Measurements from ENCODE around the gene TMEM40. TPM values are rescaled to one million over a fixed set of nuclear protein-coding genes. Genes with fewer than 3 reads are reported as not detected.

Gene TMEM40
- total RNA-seq, 2 experiments from 2014 or later: not detected

GRCh38 chr3:12772462-12772861 lies 13.4 kb upstream of the TMEM40 start:
- no peaks in the 10 kb centered on the region for H3K9me2 ChIP-seq (ENCODE audit: insufficient read depth, low read length)
- intact Hi-C loops (cut with micrococcal nuclease; ENCODE audit: unreplicated experiment): no loop called here
- no TSS peak for BruUV-seq (replicated peaks)
- peaks cover 22% of the 10 kb centered on the region for H3K4me1 ChIP-seq (ENCODE audit: insufficient read depth, low read length, poor library complexity, severe bottlenecking)
- CTCF ChIA-PET (ENCODE audit: unreplicated experiment): no interaction called here
- H4K20me1 ChIP-seq (ENCODE audit: insufficient read depth, low read length): no peaks in the 10 kb centered on the region
- no peak overlapping the region for H3K27ac ChIP-seq (ENCODE audit: low read depth, low read length, poor library complexity, severe bottlenecking)
- peaks cover 4% of the 10 kb centered on the region; the same call in 1 of the 2 replicates for H3K36me3 ChIP-seq (ENCODE audit: insufficient read depth, low read length)
- H3K4me3 ChIP-seq (ENCODE audit: low read depth, low read length, poor library complexity, severe bottlenecking): no peak overlapping the region
- peaks cover 12% of the 10 kb centered on the region; the same call in 1 of the 2 replicates for H3K9me3 ChIP-seq (ENCODE audit: low read length)
- H3K4me2 ChIP-seq (ENCODE audit: low read length): peak overlapping the region; percentile 32; the same call in 1 of the 2 replicates
- no peaks in the 10 kb centered on the region for H3K79me2 ChIP-seq (ENCODE audit: insufficient read depth, low read depth, low read length)
- peak overlapping the region; percentile 60; the same call in 1 of the 2 replicates for H2AFZ ChIP-seq (ENCODE audit: low read length)
- TF ChIP-seq EZH2phosphoT487 (IDR thresholded peaks at IDR 0.05; ENCODE audit: borderline replicate concordance, low read depth, low read length) (no peak), CTCF (conservative IDR thresholded peaks at IDR 0.05; ENCODE audit: low read length) (no peak)
- DNase-seq (ENCODE audit: low spot score): no peak
- POLR2A ChIA-PET: interaction anchor here (1.7 kb wide), 1 partner anchor 24 kb away, joined by 5 read pairs; the partner anchor contains the start of gene CAND2

GRCh38 chr3:12771236-12771635 lies 12.2 kb upstream of the TMEM40 start:
- H3K4me3 ChIP-seq (ENCODE audit: low read depth, low read length, poor library complexity, severe bottlenecking): no peak overlapping the region
- TF ChIP-seq EZH2phosphoT487 (IDR thresholded peaks at IDR 0.05; ENCODE audit: borderline replicate concordance, low read depth, low read length): no peak
- no peak for TF ChIP-seq CTCF (conservative IDR thresholded peaks at IDR 0.05; ENCODE audit: low read length)
- H3K9me3 ChIP-seq (ENCODE audit: low read length): peaks cover 12% of the 10 kb centered on the region; the same call in 1 of the 2 replicates
- H2AFZ ChIP-seq (ENCODE audit: low read length): no peak overlapping the region
- BruUV-seq (replicated peaks): no TSS peak
- H3K4me2 ChIP-seq (ENCODE audit: low read length): no peak overlapping the region
- H3K9me2 ChIP-seq (ENCODE audit: insufficient read depth, low read length): no peaks in the 10 kb centered on the region
- peaks cover 22% of the 10 kb centered on the region for H3K4me1 ChIP-seq (ENCODE audit: insufficient read depth, low read length, poor library complexity, severe bottlenecking)
- no peak for DNase-seq (ENCODE audit: low spot score)
- H3K79me2 ChIP-seq (ENCODE audit: insufficient read depth, low read depth, low read length): no peaks in the 10 kb centered on the region
- ChIA-PET POLR2A (no interaction called here), CTCF (ENCODE audit: unreplicated experiment) (no interaction called here)
- no peak overlapping the region for H3K27ac ChIP-seq (ENCODE audit: low read depth, low read length, poor library complexity, severe bottlenecking)
- intact Hi-C loops (cut with micrococcal nuclease; ENCODE audit: unreplicated experiment): no loop called here
- H4K20me1 ChIP-seq (ENCODE audit: insufficient read depth, low read length): no peaks in the 10 kb centered on the region
- H3K36me3 ChIP-seq (ENCODE audit: insufficient read depth, low read length): peaks cover 4% of the 10 kb centered on the region; the same call in 1 of the 2 replicates

GRCh38 chr3:12769761-12770160 lies 10.7 kb upstream of the TMEM40 start:
- H3K27ac ChIP-seq (ENCODE audit: low read depth, low read length, poor library complexity, severe bottlenecking): no peak overlapping the region
- no peak overlapping the region for H3K4me2 ChIP-seq (ENCODE audit: low read length)
- H3K9me3 ChIP-seq (ENCODE audit: low read length): peaks cover 12% of the 10 kb centered on the region; the same call in 1 of the 2 replicates
- ChIA-PET CTCF (ENCODE audit: unreplicated experiment) (interaction anchor here (0.6 kb wide), 1 partner anchor 40 kb away, joined by 3 read pairs; no protein-coding TSS in a partner anchor), POLR2A (interaction anchor here (0.7 kb wide), 1 partner anchor 21 kb away, joined by 4 read pairs; no protein-coding TSS in a partner anchor)
- TF ChIP-seq EZH2phosphoT487 (IDR thresholded peaks at IDR 0.05; ENCODE audit: borderline replicate concordance, low read depth, low read length) (no peak), CTCF (conservative IDR thresholded peaks at IDR 0.05; ENCODE audit: low read length) (no peak)
- no peak overlapping the region for H2AFZ ChIP-seq (ENCODE audit: low read length)
- no peaks in the 10 kb centered on the region for H4K20me1 ChIP-seq (ENCODE audit: insufficient read depth, low read length)
- no peaks in the 10 kb centered on the region for H3K79me2 ChIP-seq (ENCODE audit: insufficient read depth, low read depth, low read length)
- H3K36me3 ChIP-seq (ENCODE audit: insufficient read depth, low read length): peaks cover 4% of the 10 kb centered on the region; the same call in 1 of the 2 replicates
- H3K4me1 ChIP-seq (ENCODE audit: insufficient read depth, low read length, poor library complexity, severe bottlenecking): peaks cover 17% of the 10 kb centered on the region
- H3K9me2 ChIP-seq (ENCODE audit: insufficient read depth, low read length): no peaks in the 10 kb centered on the region
- no TSS peak for BruUV-seq (replicated peaks)
- intact Hi-C loops (cut with micrococcal nuclease; ENCODE audit: unreplicated experiment): no loop called here
- no peak for DNase-seq (ENCODE audit: low spot score)
- no peak overlapping the region for H3K4me3 ChIP-seq (ENCODE audit: low read depth, low read length, poor library complexity, severe bottlenecking)

Measured in OCI-LY7 (cell line).